ENCODE data around the gene PIK3C3.

Gene PIK3C3

GRCh38 chr18:41972067-41972925 is 17.3 kb downstream of the PIK3C3 start:
- H3K27ac ChIP-seq (ENCODE audit: low read depth, low read length, poor library complexity, severe bottlenecking) = no peak overlapping the region
- peaks cover 5% of the 10 kb centered on the region for H3K4me1 ChIP-seq (ENCODE audit: insufficient read depth, low read length, severe bottlenecking)
- H3K9me3 ChIP-seq (ENCODE audit: low read length) = no peaks in the 10 kb centered on the region
- no peaks in the 10 kb centered on the region for H3F3A ChIP-seq (ENCODE audit: insufficient read depth, low read length)
- H3K9ac ChIP-seq (ENCODE audit: low read length) = no peak overlapping the region
- H3K4me2 ChIP-seq (ENCODE audit: low read length) = no peak overlapping the region
- no peaks in the 10 kb centered on the region for H3K79me2 ChIP-seq (ENCODE audit: insufficient read depth, low read length)
- H3K36me3 ChIP-seq (ENCODE audit: insufficient read depth, low read length) = peaks cover 38% of the 10 kb centered on the region; the same call in 1 of the 2 replicates
- no peaks in the 10 kb centered on the region for H3K27me3 ChIP-seq (ENCODE audit: insufficient read depth, low read length)
- TF ChIP-seq EZH2 (IDR thresholded peaks at IDR 0.05; ENCODE audit: borderline replicate concordance, low read length) = no peak
- TF ChIP-seq, protein P1, sequence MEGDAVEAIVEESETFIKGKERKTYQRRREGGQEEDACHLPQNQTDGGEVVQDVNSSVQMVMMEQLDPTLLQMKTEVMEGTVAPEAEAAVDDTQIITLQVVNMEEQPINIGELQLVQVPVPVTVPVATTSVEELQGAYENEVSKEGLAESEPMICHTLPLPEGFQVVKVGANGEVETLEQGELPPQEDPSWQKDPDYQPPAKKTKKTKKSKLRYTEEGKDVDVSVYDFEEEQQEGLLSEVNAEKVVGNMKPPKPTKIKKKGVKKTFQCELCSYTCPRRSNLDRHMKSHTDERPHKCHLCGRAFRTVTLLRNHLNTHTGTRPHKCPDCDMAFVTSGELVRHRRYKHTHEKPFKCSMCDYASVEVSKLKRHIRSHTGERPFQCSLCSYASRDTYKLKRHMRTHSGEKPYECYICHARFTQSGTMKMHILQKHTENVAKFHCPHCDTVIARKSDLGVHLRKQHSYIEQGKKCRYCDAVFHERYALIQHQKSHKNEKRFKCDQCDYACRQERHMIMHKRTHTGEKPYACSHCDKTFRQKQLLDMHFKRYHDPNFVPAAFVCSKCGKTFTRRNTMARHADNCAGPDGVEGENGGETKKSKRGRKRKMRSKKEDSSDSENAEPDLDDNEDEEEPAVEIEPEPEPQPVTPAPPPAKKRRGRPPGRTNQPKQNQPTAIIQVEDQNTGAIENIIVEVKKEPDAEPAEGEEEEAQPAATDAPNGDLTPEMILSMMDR (IDR thresholded peaks at IDR 0.05; ENCODE audit: low read length) = no peak
- H2AFZ ChIP-seq (ENCODE audit: low read length) = no peak overlapping the region
- no peak overlapping the region for H3K4me3 ChIP-seq (ENCODE audit: low read depth, low read length, poor library complexity, severe bottlenecking)
- no peaks in the 10 kb centered on the region for H3K9me2 ChIP-seq (ENCODE audit: low read depth, low read length)
- no peaks in the 10 kb centered on the region for H4K20me1 ChIP-seq (ENCODE audit: insufficient read depth, low read length)

DNA sequence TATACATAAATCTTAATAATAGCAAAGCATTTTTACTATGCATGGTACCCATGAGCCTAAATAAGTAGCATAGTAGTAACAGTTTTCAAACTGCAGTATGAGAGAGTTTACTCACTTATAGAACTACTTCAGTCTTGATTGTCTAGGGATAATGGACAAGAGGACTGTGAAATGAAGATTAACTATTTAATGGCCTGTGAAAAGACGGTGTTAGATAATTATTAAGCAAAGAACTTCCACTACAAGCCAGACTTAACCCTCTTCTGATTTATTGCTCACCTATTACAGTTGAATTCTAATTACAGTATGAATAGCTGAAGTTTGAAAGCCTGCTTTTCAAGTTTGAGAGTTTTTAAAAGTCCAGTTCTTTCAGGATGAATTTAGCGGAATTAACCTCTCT is 18.9 kb downstream of the PIK3C3 start:
- Histone ChIP-seq H4K20me1 (ENCODE audit: insufficient read depth, low read length) (no peaks in the 10 kb centered on the region), H2AFZ (ENCODE audit: low read length) (no peak overlapping the region), H3F3A (ENCODE audit: insufficient read depth, low read length) (no peaks in the 10 kb centered on the region), H3K9me2 (ENCODE audit: low read depth, low read length) (no peaks in the 10 kb centered on the region), H3K27me3 (ENCODE audit: insufficient read depth, low read length) (no peaks in the 10 kb centered on the region), H3K36me3 (ENCODE audit: insufficient read depth, low read length) (peaks cover 28% of the 10 kb centered on the region; the same call in 1 of the 2 replicates), H3K27ac (ENCODE audit: low read depth, low read length, poor library complexity, severe bottlenecking) (no peak overlapping the region), H3K4me1 (ENCODE audit: insufficient read depth, low read length, severe bottlenecking) (peaks cover 5% of the 10 kb centered on the region), H3K79me2 (ENCODE audit: insufficient read depth, low read length) (no peaks in the 10 kb centered on the region), H3K4me2 (ENCODE audit: low read length) (no peak overlapping the region), H3K9me3 (ENCODE audit: low read length) (no peaks in the 10 kb centered on the region), H3K9ac (ENCODE audit: low read length) (no peak overlapping the region), H3K4me3 (ENCODE audit: low read depth, low read length, poor library complexity, severe bottlenecking) (no peak overlapping the region)
- TF ChIP-seq, protein P1 (IDR thresholded peaks at IDR 0.05; ENCODE audit: low read length) = no peak
- TF ChIP-seq EZH2 (IDR thresholded peaks at IDR 0.05; ENCODE audit: borderline replicate concordance, low read length) = no peak

GRCh38 chr18:41974796-41975201 is 19.8 kb downstream of the PIK3C3 start:
- Histone ChIP-seq H3K36me3 (ENCODE audit: insufficient read depth, low read length) (peaks cover 28% of the 10 kb centered on the region; the same call in 1 of the 2 replicates), H3K27me3 (ENCODE audit: insufficient read depth, low read length) (no peaks in the 10 kb centered on the region), H3K79me2 (ENCODE audit: insufficient read depth, low read length) (no peaks in the 10 kb centered on the region), H3K4me1 (ENCODE audit: insufficient read depth, low read length, severe bottlenecking) (peaks cover 5% of the 10 kb centered on the region), H3K4me3 (ENCODE audit: low read depth, low read length, poor library complexity, severe bottlenecking) (no peak overlapping the region), H2AFZ (ENCODE audit: low read length) (no peak overlapping the region), H3F3A (ENCODE audit: insufficient read depth, low read length) (no peaks in the 10 kb centered on the region), H3K9ac (ENCODE audit: low read length) (no peak overlapping the region), H3K9me3 (ENCODE audit: low read length) (no peaks in the 10 kb centered on the region), H3K9me2 (ENCODE audit: low read depth, low read length) (no peaks in the 10 kb centered on the region), H3K27ac (ENCODE audit: low read depth, low read length, poor library complexity, severe bottlenecking) (no peak overlapping the region), H4K20me1 (ENCODE audit: insufficient read depth, low read length) (no peaks in the 10 kb centered on the region), H3K4me2 (ENCODE audit: low read length) (no peak overlapping the region)
- TF ChIP-seq EZH2 (IDR thresholded peaks at IDR 0.05; ENCODE audit: borderline replicate concordance, low read length) = no peak
- TF ChIP-seq, protein P1 (IDR thresholded peaks at IDR 0.05; ENCODE audit: low read length) = no peak
